HUES64 (cell line): ENCODE data around the gene DPF3.

ENCODE experiments used
- H3K27ac ChIP-seq: 2 replicates; pipeline ENCODE4 v1.7.0; 2013; ENCODE audit warnings: low read depth, low read length, inconsistent platforms
- H3K27me3 ChIP-seq: 2 replicates; pipeline ENCODE4 v1.6.1; 2013; ENCODE audit warnings: mild to moderate bottlenecking, low read length; ENCODE audit not compliant: insufficient read depth
- H3K36me3 ChIP-seq: 2 replicates; pipeline ENCODE4 v1.6.1; 2013; ENCODE audit warnings: mild to moderate bottlenecking, low read length; ENCODE audit not compliant: insufficient read depth
- H3K4me1 ChIP-seq: 2 replicates; pipeline ENCODE4 v1.6.1; 2013; ENCODE audit warnings: mild to moderate bottlenecking, low read length, moderate library complexity; ENCODE audit not compliant: insufficient read depth
- H3K4me3 ChIP-seq: 2 replicates; pipeline ENCODE4 v1.5.1; 2013; ENCODE audit warnings: mild to moderate bottlenecking, low read length, moderate library complexity
- H3K9ac ChIP-seq: 2 replicates; pipeline ENCODE4 v1.6.1; 2013; ENCODE audit warnings: mild to moderate bottlenecking, low read depth, low read length
- H3K9me3 ChIP-seq: 2 replicates; pipeline ENCODE4 v1.6.1; 2013; ENCODE audit warnings: low read depth, low read length; ENCODE audit not compliant: insufficient read depth
- WGBS: fragments of 150-250, 120-280 bp; methylation state at CpG from one replicate; pipeline ENCODE4 v1.1.7; 2013; ENCODE audit warnings: missing lambda C conversion rate; 5-methylcytosine and 5-hydroxymethylcytosine counted together

The DPF3 gene

GRCh38 chr14:72610096-72610830 is 283.6 kb downstream of the DPF3 start:
- H3K9ac ChIP-seq, result no peak overlapping the region
- no peak overlapping the region for H3K27ac ChIP-seq
- H3K27me3 ChIP-seq, result no peaks in the 10 kb centered on the region
- no peaks in the 10 kb centered on the region for H3K9me3 ChIP-seq
- WGBS, result 94% methylated on average over 12 of the region's 12 CpGs
- H3K4me1 ChIP-seq, result no peaks in the 10 kb centered on the region
- no peak overlapping the region for H3K4me3 ChIP-seq
- no peaks in the 10 kb centered on the region for H3K36me3 ChIP-seq

- Histone ChIP-seq H3K36me3 (no peaks in the 10 kb centered on the region), H3K4me1 (no peaks in the 10 kb centered on the region), H3K27me3 (no peaks in the 10 kb centered on the region), H3K9me3 (no peaks in the 10 kb centered on the region), H3K27ac (no peak overlapping the region), H3K9ac (no peak overlapping the region), H3K4me3 (no peak overlapping the region)
- 91% methylated on average over 11 of the region's 12 CpGs for WGBS
Observed at GRCh38 chr14:72609205-72609916, 284.5 kb downstream of the DPF3 start.

GRCh38 chr14:72608391-72609204 is 285.3 kb downstream of the DPF3 start:
- no peaks in the 10 kb centered on the region for H3K9me3 ChIP-seq
- 82% methylated on average over 7 of the region's 8 CpGs for WGBS
- H3K4me3 ChIP-seq, result no peak overlapping the region
- H3K4me1 ChIP-seq, result no peaks in the 10 kb centered on the region
- H3K9ac ChIP-seq, result no peak overlapping the region
- no peaks in the 10 kb centered on the region for H3K27me3 ChIP-seq
- no peak overlapping the region for H3K27ac ChIP-seq
- no peaks in the 10 kb centered on the region for H3K36me3 ChIP-seq

- no peaks in the 10 kb centered on the region for H3K27me3 ChIP-seq
- H3K4me3 ChIP-seq, result no peak overlapping the region
- H3K27ac ChIP-seq, result no peak overlapping the region
- no peaks in the 10 kb centered on the region for H3K36me3 ChIP-seq
- 93% methylated on average over 11 of the region's 12 CpGs for WGBS
- H3K9ac ChIP-seq, result no peak overlapping the region
- H3K9me3 ChIP-seq, result no peaks in the 10 kb centered on the region
- H3K4me1 ChIP-seq, result no peaks in the 10 kb centered on the region
Observed at GRCh38 chr14:72607386-72608130, 286.3 kb downstream of the DPF3 start.

- WGBS, result 80% methylated on average over 1 of the region's 1 CpG
Observed at GRCh38 chr14:72606879-72607278, 287.0 kb downstream of the DPF3 start.

GRCh38 chr14:72605921-72606220 is 288.0 kb downstream of the DPF3 start:
- H3K9ac ChIP-seq, result no peak overlapping the region
- no peaks in the 10 kb centered on the region for H3K36me3 ChIP-seq
- no peaks in the 10 kb centered on the region for H3K4me1 ChIP-seq
- H3K27ac ChIP-seq, result no peak overlapping the region
- 95% methylated on average over 3 of the region's 3 CpGs for WGBS
- H3K9me3 ChIP-seq, result no peaks in the 10 kb centered on the region
- H3K4me3 ChIP-seq, result no peak overlapping the region
- H3K27me3 ChIP-seq, result no peaks in the 10 kb centered on the region

More at GRCh38 chr14:72606879-72607278, 287.0 kb downstream of the DPF3 start:
- Histone ChIP-seq H3K27ac (no peak overlapping the region), H3K27me3 (no peaks in the 10 kb centered on the region), H3K9ac (no peak overlapping the region), H3K36me3 (no peaks in the 10 kb centered on the region), H3K9me3 (no peaks in the 10 kb centered on the region), H3K4me1 (no peaks in the 10 kb centered on the region), H3K4me3 (no peak overlapping the region)

- Histone ChIP-seq H3K27me3 (no peaks in the 10 kb centered on the region), H3K9ac (no peak overlapping the region), H3K36me3 (no peaks in the 10 kb centered on the region), H3K9me3 (no peaks in the 10 kb centered on the region), H3K27ac (no peak overlapping the region), H3K4me1 (0 out of 2 replicates have a peak, but pooled peaks cover 2% of the 10 kb centered on the region), H3K4me3 (no peak overlapping the region)
- 92% methylated on average over 18 of the region's 18 CpGs for WGBS
Observed at GRCh38 chr14:72605096-72605920, 288.6 kb downstream of the DPF3 start.

- no peaks in the 10 kb centered on the region for H3K36me3 ChIP-seq
- H3K9me3 ChIP-seq, result no peaks in the 10 kb centered on the region
- H3K27me3 ChIP-seq, result no peaks in the 10 kb centered on the region
- WGBS, result 93% methylated on average over 3 of the region's 3 CpGs
- H3K27ac ChIP-seq, result no peak overlapping the region
- peaks cover 8% of the 10 kb centered on the region; the same call in 1 of the 2 replicates for H3K4me1 ChIP-seq
- H3K9ac ChIP-seq, result no peak overlapping the region
- no peak overlapping the region for H3K4me3 ChIP-seq
Observed at GRCh38 chr14:72604133-72604532, 289.8 kb downstream of the DPF3 start.

- Histone ChIP-seq H3K4me3 (no peak overlapping the region), H3K9ac (no peak overlapping the region), H3K9me3 (no peaks in the 10 kb centered on the region), H3K27me3 (no peaks in the 10 kb centered on the region), H3K4me1 (peaks cover 8% of the 10 kb centered on the region; the same call in 1 of the 2 replicates), H3K27ac (no peak overlapping the region), H3K36me3 (no peaks in the 10 kb centered on the region)
- 93% methylated on average over 4 of the region's 4 CpGs for WGBS
Observed at GRCh38 chr14:72603639-72604038, 290.3 kb downstream of the DPF3 start.
